Pancreas (tissue), 10 donors: ENCODE data around the gene ME3. TPM values are rescaled to one million over a fixed set of nuclear protein-coding genes. Genes with fewer than 3 reads are reported as not detected.
A peak's percentile ranks its signal among the peaks of the same experiment; 100 is the strongest.

Experiments
- ATAC-seq, 4 donors: fragments of 200-7000 bp; cut with Tn5 transposase; one replicate each; pipeline versions ENCODE4 v1.8.0 to v1.9.1; 2020; ENCODE audit warnings: mild to moderate bottlenecking in 4 of 4, moderate library complexity in 4 of 4
- DNase-seq, 6 donors: peaks; one replicate each; pipeline ENCODE4 v3.0.0-alpha.2; 2020
- FAIRE-seq: peaks from 2 replicates; lab custom pipeline; 2012; peaks lifted over from hg19 to GRCh38; lab: Jason Lieb, UNC
- H3K27ac ChIP-seq, 4 donors: fragments of 200-600 bp; sonication (generic); 1 replicate in 3 of 4; 2 replicates in 1 of 4; pipeline versions ENCODE4 v1.5.0 to v1.8.0; 2020
- H3K27me3 ChIP-seq, 4 donors: fragments of 200-600 bp; one replicate each; pipeline ENCODE4 v1.8.0; 2021
- H3K36me3 ChIP-seq, 3 donors: fragments of 200-600 bp; sonication (generic) in 1 of 3; one replicate each; pipeline versions ENCODE4 v1.5.0 to v1.8.0; 2020 to 2021
- H3K4me1 ChIP-seq, 3 donors: fragments of 200-600 bp; one replicate each; pipeline ENCODE4 v1.8.0; 2021
- H3K4me3 ChIP-seq, 4 donors: fragments of 200-600 bp; sonication (generic) in 2 of 4; one replicate each; pipeline versions ENCODE4 v1.5.0 to v1.8.0; 2020 to 2021
- H3K9me3 ChIP-seq, 4 donors: fragments of 200-600 bp; one replicate each; pipeline ENCODE4 v1.8.0; 2021
- WGBS, 2 donors: extraction: QIAGEN DNeasy Blood & Tissue Kit; methylation state at CpG; one replicate each; pipeline ENCODE4 v1.1.7; 2013; 5-methylcytosine and 5-hydroxymethylcytosine counted together
- intact Hi-C, 3 donors: fragments of 100-400 bp; cut with DNase I; formaldehyde crosslinking; loops; one replicate each; pipeline versions ENCODE4 v1.11.1 to v1.14.2; 2022
- polyA plus RNA-seq, 2 donors: library from polyadenylated mRNA; stranded (reverse); fragments of 200-250 nt; gene quantifications; one replicate each; pipeline ENCODE4 v1.2.3, GENCODE V29; 2013
- total RNA-seq, 6 donors: library from RNA; stranded (reverse); fragmentation: NEBNext Ultra II Directional in 4 of 6; extraction: Animal tissue kit (Norgen Biotek cat#: 25700) in 4 of 6; gene quantifications; one replicate each; pipeline versions ENCODE4 v1.2.1 to v1.2.4, GENCODE V29; 2021 to 2023
- TF ChIP-seq, protein P1 (sequence below), 4 donors: fragments of 200-600 bp; sonication (generic) in 3 of 4; IDR thresholded peaks; one replicate each; pipeline versions ENCODE4 v1.5.0 to v1.8.0; 2021; ENCODE audit warnings: antibody characterized with exemption in 4 of 4
- donor health status: healthy with polysubstance abuse.
- donor health status: DM: no; HTN: no; CAD: no; lungs with moderate emphysema.
- donor health status: DM: no; HTN: no; CAD: no.
- donor health status: control.
- donor health status: control.
- donor health status: Bipolar disorder and iron deficiency.
- donor health status: DM: yes; HTN: yes; CAD: no.
- donor health status: DM: no; HTN: no; CAD: no.
- donor health status: DM: no; HTN: no; CAD: no.
- donor health status: DM: yes; HTN: yes; CAD: no.

Gene ME3
- total and polyA plus RNA-seq, 8 donors: 6.5 to 38.8 (median 13.2) TPM

DNA sequence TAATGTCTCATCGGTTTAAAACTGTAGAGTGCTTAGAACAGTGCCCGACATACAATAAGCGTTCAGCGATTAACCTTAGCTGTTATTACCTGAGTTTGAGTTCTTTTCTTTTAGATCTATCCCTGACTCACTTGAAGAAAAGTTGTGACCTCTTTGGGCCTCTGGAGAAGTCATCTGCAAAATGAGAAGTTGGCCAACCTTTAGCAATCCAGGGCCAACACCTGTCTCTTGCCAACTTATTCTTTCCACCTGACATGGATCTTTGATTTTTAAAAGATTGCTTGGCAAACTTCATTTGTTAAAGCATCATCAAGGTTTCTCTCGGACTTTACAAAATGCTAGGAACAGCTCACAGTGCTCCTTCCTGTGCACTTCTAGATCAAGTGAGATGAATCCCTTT, 208.5 kb downstream of the ME3 start:
- no peak for ATAC-seq

GRCh38 chr11:86463120-86463519, 209.3 kb downstream of the ME3 start:
- Histone ChIP-seq H3K36me3 (no peaks in the 10 kb centered on the region), H3K4me1 (peaks cover 0 to 3% (median 0%) of the 10 kb centered on the region in 3 donors), H3K27ac (no peak overlapping the region), H3K4me3 (no peak overlapping the region), H3K27me3 (no peaks in the 10 kb centered on the region), H3K9me3 (no peaks in the 10 kb centered on the region)
- intact Hi-C loops: loop anchor here in 1 of 3 donors (10.0 kb wide), 1 partner anchor 352 kb away; no protein-coding TSS in a partner anchor
- WGBS, 2 donors: 86 to 87% methylated on average over 7 of the region's 7 CpGs
- no peak for DNase-seq
- no peak for FAIRE-seq
- TF ChIP-seq, protein P1, sequence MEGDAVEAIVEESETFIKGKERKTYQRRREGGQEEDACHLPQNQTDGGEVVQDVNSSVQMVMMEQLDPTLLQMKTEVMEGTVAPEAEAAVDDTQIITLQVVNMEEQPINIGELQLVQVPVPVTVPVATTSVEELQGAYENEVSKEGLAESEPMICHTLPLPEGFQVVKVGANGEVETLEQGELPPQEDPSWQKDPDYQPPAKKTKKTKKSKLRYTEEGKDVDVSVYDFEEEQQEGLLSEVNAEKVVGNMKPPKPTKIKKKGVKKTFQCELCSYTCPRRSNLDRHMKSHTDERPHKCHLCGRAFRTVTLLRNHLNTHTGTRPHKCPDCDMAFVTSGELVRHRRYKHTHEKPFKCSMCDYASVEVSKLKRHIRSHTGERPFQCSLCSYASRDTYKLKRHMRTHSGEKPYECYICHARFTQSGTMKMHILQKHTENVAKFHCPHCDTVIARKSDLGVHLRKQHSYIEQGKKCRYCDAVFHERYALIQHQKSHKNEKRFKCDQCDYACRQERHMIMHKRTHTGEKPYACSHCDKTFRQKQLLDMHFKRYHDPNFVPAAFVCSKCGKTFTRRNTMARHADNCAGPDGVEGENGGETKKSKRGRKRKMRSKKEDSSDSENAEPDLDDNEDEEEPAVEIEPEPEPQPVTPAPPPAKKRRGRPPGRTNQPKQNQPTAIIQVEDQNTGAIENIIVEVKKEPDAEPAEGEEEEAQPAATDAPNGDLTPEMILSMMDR (IDR thresholded peaks at IDR 0.05): no peak
- no peak for ATAC-seq

More for the DNA sequence above, 208.5 kb downstream of the ME3 start:
- intact Hi-C loops: loop anchor here in 1 of 3 donors (10.0 kb wide), 1 partner anchor 351 kb away; no protein-coding TSS in a partner anchor
- H3K27me3 ChIP-seq: no peaks in the 10 kb centered on the region
- 83 to 87% methylated on average over 5 of the region's 5 CpGs for WGBS, 2 donors
- H3K4me1 ChIP-seq: peaks cover 0 to 3% (median 0%) of the 10 kb centered on the region in 3 donors
- no peak overlapping the region for H3K27ac ChIP-seq
- FAIRE-seq (no peak), DNase-seq (no peak)
- H3K9me3 ChIP-seq: no peaks in the 10 kb centered on the region
- TF ChIP-seq, protein P1 (IDR thresholded peaks at IDR 0.05): no peak
- H3K4me3 ChIP-seq: no peak overlapping the region
- no peaks in the 10 kb centered on the region for H3K36me3 ChIP-seq

GRCh38 chr11:86461892-86462291, 210.5 kb downstream of the ME3 start:
- no peak for ATAC-seq
- 95 to 97% methylated on average over 1 of the region's 1 CpG for WGBS, 2 donors
- no peak for FAIRE-seq
- Histone ChIP-seq H3K4me1 (peaks cover 0 to 3% (median 0%) of the 10 kb centered on the region in 3 donors), H3K27ac (no peak overlapping the region), H3K9me3 (no peaks in the 10 kb centered on the region), H3K36me3 (no peaks in the 10 kb centered on the region), H3K27me3 (no peaks in the 10 kb centered on the region), H3K4me3 (no peak overlapping the region)
- intact Hi-C loops: loop anchor here in 1 of 3 donors (10.0 kb wide), 1 partner anchor 353 kb away; no protein-coding TSS in a partner anchor
- no peak for DNase-seq
- TF ChIP-seq, protein P1 (IDR thresholded peaks at IDR 0.05): no peak

DNA sequence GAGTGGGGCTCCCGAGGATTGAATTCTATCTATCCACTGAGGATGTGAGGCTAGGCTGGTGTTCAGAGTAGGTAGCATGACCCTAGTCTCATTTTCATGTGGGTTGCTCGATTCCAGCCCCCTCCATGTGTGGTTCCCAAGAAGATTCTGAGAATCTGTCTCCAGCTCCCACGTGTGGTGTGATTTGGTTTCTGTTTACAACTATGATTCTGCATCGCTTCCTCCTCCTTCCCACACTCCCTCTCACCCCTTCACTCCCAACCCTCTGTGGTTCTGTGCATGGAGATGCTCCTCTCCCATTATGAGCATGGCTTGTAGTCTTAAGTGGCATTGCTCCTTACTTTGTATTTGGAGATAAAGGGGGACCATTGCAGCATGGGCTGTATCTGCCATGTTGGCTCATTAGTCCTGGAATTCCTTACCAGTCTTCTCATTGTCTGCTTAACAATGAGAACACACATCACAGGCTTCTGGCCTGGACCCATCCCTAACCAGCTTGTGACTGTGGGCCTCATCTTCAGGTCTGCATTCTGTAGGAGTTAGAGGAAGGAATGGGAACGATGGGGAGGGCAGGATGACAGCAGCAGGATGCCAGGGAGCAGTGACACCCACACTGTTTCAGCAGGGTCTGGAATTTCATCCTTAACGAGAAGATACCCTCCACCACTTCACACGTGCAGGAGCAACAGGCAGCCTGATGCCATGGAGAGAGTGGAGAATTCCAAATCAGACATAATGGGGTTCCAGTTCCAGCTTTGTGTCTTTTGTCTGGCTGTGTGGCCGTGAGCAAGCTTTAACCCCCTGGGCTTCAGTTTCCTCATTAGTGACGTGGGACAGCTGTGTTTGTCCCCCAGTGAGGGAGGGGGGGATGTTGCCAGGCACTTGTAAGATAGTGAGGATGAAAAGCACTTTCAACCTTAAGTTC, 211.7 kb downstream of the ME3 start:
- peaks cover 0 to 3% (median 0%) of the 10 kb centered on the region in 3 donors for H3K4me1 ChIP-seq
- DNase-seq: no peak
- ATAC-seq: peak in 1 of 4 donors; percentile 16
- FAIRE-seq: no peak
- intact Hi-C loops: loop anchor here in 1 of 3 donors (10.0 kb wide), 1 partner anchor 354 kb away; no protein-coding TSS in a partner anchor
- no peak overlapping the region for H3K4me3 ChIP-seq
- H3K27me3 ChIP-seq: no peaks in the 10 kb centered on the region
- no peaks in the 10 kb centered on the region for H3K9me3 ChIP-seq
- TF ChIP-seq, protein P1 (IDR thresholded peaks at IDR 0.05): no peak
- peak overlapping the region in 2 of 4 donors; percentile 66 to 67 for H3K27ac ChIP-seq
- H3K36me3 ChIP-seq: no peaks in the 10 kb centered on the region
- WGBS, 2 donors: 66 to 78% methylated on average over 9 of the region's 9 CpGs
